A549 (cell line): ENCODE results near the gene ELAVL4.

Source experiments
- BHLHE40 ChIP-seq: IDR thresholded peaks from 2 replicates; pipeline ENCODE4 v1.6.1; 2012; ENCODE audit warnings: low read depth, low read length, inconsistent platforms
- POLR2A ChIP-seq: IDR thresholded peaks from 2 replicates; pipeline ENCODE4 v1.6.1; 2012; ENCODE audit warnings: mild to moderate bottlenecking, low read length
- RAD21 ChIP-seq, 2 experiments: fragments of >200 bp in 1 of 2; sonication (Bioruptor Twin) in 1 of 2; formaldehyde crosslinking in 1 of 2; IDR thresholded peaks in 1 of 2; conservative IDR thresholded peaks in 1 of 2; 2 replicates in 1 of 2; 3 replicates in 1 of 2; pipeline ENCODE4 v1.6.1; 2012 to 2018; ENCODE audit warnings: inconsistent platforms in 1 of 2
- TF ChIP-seq, protein P1 (sequence below): fragments of >200 bp; sonication (Bioruptor Twin); formaldehyde crosslinking; IDR thresholded peaks from 3 replicates; pipeline ENCODE4 v1.5.1; 2016

DNA sequence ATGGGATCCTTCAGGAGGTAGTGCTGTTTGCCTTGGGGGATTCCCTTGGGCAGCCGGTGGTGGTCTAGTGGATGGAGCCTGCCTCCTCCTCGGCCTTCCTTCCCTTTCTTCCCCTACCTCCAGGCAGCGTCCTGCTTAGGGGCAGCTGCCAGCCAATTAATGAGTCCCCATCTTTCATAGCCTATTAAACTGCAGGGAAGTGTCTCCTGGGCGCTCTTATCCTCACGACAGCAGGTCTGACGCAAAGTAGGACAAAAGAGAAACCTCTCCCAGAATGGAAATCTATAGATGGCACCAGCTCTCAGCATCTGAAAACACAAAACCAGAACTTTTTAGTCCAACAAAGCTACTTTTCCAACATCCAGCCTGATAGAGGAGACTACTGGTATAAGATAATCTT lies 69.3 kb downstream of the ELAVL4 start:
- TF ChIP-seq, protein P1, sequence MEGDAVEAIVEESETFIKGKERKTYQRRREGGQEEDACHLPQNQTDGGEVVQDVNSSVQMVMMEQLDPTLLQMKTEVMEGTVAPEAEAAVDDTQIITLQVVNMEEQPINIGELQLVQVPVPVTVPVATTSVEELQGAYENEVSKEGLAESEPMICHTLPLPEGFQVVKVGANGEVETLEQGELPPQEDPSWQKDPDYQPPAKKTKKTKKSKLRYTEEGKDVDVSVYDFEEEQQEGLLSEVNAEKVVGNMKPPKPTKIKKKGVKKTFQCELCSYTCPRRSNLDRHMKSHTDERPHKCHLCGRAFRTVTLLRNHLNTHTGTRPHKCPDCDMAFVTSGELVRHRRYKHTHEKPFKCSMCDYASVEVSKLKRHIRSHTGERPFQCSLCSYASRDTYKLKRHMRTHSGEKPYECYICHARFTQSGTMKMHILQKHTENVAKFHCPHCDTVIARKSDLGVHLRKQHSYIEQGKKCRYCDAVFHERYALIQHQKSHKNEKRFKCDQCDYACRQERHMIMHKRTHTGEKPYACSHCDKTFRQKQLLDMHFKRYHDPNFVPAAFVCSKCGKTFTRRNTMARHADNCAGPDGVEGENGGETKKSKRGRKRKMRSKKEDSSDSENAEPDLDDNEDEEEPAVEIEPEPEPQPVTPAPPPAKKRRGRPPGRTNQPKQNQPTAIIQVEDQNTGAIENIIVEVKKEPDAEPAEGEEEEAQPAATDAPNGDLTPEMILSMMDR = no peak
- TF ChIP-seq POLR2A (no peak), BHLHE40 (no peak), RAD21 (conservative IDR thresholded peaks at IDR 0.05 in 1 of 2, IDR thresholded peaks at IDR 0.05 in 1 of 2) (no peak)
